HG03103 (cell line): Measurements from ENCODE around the gene PDYN.

Experiments used
- ATAC-seq: cut with Tn5 transposase; IDR thresholded peaks from one replicate; pipeline ENCODE4 v1.9.1; 2021; ENCODE audit warnings: low read depth; ENCODE audit not compliant: unreplicated experiment

PDYN gene

DNA sequence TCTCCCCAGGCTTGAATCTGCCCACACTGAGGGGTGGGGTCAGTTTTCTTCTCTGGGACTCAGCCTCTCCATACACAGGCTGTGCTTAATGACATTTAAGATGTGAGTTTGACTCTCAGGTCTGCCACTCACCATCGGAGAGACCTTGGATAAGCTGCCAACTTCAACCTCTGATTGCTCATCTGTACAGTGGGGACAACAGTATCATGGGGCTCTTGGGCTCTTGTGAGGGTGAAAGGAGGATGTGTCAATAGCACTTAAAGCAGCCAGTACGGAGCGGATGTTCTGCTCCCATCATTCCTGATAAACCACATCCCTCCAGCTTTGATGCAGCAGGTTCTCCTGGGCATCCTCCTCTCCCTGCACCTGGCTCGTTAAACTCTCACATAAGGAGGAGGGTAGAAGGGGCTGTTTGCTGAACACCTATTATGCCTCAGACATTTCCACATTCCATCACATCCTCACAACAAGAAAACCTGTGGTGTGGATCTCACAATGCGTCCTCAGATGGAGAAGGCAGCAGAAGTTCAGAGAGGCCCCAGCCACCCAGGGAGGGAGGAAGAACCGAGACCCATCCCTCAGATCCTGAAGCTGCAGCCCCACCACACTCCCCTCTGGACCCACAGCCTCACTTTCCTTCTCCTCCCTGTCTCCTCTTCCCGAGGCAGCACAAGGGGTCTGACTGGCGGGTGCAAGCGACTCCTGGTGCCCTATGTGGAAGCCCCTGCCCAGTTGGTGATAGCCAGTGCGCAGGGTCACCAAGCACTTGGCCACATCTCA is 1.9 kb upstream of the PDYN start:
- ATAC-seq: no peak

DNA sequence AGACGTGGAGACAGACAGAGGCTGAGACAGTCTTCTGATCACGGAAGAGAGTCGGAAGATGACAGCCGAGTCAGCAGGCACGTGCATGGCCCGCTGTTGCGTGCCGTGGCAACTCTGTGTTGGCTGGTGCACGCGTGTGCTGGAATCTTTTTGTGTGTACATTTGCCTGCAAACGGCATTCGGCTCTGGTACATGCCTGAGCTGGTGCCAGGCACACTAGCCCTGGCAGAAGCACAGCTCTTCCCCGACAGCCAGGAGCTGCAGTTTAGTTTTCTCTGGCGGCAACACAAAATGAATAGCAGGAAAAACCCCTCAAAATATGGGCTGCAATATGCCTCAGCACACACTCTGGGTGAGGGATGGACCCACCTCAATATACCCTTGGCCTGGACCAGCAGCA is 769 bp upstream of the PDYN start:
- ATAC-seq: no peak

DNA sequence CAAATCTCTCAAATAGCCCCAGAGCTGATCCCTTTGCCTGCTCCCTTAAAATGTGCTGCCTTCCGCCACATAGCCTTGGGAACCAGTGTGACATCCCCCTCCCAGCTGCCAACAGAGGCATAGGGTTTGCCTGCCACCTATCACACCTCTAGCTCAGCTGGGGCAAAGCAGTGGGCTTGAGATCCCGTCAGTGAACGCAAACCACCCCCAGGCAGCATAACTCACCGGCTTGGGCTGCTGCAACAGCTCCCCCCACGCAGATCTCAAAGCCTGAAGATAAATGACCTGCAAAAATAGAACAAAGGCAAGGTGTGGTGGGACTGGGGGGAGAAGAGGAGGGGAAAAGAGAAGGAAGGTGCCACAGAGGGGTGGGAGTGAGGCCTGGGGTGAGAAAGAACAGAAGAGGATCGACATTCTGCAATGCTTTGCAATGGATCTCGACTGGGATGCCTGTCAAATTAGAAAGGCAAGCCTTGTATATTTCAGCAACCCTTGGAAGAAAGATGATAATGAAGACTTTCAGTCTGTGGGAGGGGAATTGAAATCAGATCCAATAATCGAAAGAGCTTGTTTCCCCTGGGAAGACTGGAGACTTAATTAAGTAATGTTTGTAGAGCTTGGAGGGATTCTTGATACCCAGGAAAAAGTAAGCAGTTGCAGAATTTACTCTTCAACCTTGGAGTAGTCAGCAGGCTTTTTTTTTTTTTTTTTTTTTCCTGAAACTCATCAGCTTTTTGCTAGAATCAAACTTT is 1.3 kb downstream of the PDYN start:
- no peak for ATAC-seq

DNA sequence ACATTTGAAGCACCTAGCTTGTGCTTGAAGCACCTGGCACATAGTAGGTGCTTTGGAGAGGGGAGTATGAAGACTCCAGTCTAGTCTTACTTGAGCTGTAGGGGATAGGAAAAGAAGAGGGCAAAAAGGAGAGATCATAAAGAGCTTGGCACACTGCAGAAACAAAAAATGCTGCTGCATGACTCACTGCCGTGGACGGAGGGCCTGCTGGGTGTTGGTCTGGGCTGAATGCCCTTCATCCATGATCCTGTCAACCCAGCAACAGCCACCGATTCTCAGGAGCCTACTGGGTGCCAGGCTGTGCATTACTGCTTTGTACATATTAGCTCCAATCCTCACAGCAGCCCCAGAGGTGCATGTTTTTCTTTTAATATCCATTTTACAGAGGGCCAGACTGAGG is 6.0 kb downstream of the PDYN start:
- no peak for ATAC-seq

DNA sequence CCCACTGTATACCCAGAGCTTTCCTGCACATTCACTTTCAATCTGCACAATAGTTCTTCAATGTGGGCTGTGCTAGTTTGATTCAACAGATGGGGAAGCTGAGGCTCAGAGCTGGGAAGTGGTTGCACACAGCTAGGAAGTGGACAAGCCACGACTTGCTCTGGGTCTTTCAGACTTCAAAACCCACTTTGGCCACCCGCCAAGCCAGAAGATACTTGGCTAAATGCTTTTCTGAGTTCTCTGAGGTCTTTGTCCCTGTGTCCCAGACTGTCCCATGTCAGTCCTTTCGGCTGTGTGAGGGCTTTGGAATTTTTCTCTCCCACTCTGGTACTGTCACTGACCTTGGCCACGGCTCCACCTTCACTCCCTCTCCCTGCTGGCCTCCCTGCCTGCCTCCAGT is 10.6 kb downstream of the PDYN start:
- ATAC-seq: no peak

DNA sequence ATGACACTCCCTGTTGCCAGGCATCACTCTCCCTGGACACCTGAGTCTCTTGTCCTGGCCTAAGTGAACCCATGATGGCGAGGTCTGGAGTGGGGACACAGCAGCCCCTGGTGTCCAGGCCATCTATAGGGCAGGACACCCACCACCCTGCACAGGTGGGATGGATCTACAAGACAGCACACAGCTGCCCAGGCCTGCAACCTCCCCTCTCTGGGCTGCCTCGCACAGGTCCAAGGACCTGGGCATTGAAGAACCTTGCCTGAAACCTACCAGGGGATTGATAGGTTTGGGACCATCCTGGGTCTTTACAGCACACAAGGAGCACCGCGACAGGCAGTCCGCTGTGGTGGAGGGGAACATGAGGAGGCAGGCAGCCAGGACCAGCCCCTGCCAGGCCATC is 11.2 kb downstream of the PDYN start:
- no peak for ATAC-seq

DNA sequence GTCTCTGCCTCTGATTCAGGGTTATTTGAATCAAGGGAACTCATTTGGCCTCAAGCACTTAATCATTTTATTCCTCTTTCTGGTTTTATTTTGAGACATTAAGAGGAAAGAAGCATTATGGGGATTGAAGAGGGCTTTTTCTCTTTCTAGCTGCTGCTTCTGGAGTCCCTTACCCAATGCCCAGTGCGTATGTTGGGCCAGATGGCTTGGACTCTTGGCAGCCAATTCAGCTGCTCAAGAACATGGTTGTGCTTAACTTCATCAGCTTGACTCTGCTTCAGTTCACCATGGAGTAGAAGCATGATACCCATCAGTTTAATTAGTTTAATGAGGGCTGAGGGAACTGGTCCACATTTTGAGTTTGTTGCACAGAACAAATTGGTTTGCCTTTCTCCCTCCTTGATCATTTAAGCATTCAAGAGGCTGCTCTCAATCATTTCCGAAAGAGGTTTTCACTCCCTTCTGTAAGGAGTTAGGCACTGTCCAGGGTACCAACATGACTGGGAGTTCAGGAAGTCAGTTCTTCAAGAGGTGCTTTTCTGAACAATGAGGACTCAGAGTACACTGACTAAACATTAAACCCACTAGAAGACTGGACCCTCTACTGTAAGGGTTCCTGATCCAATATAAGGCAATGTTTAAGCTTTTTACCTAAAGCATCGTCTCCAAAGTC is 14.6 kb downstream of the PDYN start:
- ATAC-seq: no peak

DNA sequence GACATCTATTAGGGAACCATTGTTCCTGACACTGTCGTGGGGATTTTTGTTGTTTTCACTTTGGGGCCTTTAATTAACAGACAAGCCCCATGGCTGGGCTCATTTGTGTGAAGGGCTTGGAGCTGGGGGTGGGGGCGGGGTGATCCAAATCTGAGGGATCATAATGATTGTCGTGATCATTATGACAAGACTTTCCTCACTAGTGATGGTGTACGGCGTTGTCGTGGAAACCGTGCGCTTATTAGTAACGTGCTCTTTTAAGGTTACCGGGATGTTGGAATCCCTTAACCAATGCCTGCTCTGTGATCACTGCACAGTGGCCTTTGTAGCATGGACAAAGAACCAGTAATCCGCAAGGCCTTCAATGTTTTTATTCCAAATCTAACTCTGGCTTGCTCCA is 18.6 kb downstream of the PDYN start:
- no peak for ATAC-seq

DNA sequence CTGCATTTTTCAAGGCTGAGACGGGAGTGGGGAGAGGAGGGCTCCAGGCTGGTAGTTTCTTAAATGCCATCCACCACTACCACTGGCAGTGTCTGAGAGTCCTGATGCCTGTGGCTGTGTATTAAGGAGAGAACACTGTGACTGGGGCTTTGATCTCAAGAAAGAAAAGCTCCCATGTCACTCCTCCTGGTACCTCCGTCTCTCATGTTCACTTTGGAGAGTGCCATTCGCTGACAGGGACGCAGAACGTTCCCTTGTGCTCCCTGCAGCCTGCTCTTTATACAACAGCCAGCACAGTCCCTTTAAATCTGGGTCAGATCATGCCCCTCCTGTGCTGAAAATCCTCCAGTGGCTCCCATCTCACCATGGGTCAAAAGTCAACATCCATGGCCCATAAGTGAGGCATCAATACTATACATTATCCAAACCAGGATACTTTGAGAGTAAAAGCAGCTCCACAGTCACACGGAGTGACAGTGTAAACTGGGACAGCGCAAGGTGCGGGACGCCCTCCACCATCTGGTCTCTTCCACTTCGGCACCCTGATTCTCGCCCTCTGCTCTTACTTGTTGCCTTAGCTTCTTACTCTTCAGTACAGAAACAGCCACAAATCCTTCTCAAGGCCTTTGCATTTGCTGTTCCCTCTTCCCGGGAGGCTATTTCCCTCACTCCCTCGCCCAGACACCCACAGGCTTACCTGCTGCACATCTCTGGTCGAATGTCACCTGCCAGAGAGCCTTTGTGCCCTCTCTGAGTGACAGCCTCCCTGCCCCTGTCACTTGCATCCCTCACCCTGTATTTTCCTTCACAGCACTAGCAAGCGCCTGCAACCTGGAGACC is 20.0 kb downstream of the PDYN start:
- ATAC-seq: no peak

DNA sequence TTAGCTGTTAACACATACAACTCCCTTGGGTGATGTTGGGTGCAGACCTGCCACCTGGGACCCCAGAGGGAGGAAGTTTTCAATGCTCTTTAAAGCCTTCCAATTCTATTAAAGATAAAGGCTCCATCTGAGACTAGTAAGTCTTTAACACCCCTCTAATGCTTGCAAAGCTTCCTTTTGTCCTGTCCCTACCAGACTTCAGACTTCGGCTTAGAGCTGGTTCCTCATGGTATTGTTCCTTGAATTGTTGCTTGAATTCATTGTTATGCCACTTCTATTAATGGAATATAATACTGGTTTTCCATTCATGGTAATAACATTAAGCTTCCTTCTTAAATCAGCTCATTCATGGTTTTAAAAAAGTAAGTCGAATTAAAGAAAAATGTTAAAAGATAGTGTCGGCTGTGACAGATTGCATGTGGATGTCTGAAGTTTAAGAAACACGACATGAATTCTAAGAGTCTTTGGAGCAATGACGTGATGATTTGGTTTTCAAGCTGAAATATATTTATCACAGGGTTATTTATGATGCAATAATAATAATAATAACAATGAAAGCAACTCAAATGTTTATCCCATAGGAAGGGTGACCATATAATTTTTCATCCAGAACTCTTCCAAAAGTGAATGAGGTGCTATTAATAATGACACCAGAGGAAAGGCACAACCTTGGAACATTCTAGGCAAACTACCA is 21.8 kb downstream of the PDYN start:
- no peak for ATAC-seq

DNA sequence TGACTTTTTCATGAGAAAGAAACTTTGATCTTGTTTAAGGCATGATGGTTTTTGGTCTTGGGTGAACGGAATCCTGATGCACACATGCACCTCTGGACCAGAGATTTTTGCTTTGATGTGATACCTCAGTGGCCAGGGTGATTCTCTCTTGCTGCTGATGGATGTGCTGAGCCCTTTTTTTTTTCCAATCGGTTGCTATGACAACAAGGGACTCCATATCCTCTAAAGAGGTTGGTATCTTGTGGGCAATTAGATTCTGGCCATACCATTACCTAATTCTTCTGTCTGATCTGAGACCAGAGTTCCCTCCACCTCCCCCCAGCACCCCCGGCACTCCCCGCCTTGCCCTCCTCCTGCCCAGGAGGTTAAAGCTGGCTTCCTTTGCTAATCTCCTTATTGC is 24.9 kb downstream of the PDYN start:
- no peak for ATAC-seq

DNA sequence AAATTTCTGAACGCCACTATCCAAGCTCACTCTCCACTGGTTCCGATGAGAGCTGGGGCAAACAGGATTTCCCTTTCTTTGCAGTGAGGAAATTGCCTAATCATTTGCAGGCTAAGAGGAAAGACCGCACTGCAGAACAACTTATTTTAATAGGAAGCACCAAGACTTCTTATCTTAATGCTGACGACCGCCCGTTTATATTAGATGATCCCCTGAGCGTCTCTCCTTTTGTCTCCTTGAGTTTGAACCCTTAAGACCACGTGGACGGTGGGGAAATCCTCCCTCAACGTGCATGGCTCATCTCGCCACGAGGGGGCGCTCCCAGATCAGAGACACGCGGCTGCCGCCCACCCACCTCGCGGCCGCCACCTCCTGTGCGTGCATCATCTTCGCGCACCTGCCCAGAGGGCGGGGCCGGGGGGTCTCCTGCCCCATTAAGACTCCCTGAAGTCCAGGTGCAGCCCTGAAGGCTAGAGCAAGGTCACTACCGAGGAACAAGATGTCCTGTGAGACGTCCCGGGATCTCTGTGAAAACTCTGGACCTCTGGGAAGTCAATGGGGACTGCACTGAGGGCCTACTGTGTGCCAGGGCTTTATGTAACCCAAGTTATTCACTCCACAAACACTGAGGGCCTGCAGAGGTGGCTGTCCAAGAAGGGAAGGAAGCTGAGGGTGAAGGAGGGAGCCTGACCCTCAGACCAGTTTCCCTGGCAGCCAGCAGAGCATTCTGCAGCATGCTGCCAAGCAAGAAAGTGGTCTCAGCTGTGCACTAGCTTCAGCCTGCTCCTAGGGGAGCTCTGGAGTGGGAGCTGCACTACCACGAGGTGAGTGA is 28.1 kb downstream of the PDYN start:
- ATAC-seq: no peak

DNA sequence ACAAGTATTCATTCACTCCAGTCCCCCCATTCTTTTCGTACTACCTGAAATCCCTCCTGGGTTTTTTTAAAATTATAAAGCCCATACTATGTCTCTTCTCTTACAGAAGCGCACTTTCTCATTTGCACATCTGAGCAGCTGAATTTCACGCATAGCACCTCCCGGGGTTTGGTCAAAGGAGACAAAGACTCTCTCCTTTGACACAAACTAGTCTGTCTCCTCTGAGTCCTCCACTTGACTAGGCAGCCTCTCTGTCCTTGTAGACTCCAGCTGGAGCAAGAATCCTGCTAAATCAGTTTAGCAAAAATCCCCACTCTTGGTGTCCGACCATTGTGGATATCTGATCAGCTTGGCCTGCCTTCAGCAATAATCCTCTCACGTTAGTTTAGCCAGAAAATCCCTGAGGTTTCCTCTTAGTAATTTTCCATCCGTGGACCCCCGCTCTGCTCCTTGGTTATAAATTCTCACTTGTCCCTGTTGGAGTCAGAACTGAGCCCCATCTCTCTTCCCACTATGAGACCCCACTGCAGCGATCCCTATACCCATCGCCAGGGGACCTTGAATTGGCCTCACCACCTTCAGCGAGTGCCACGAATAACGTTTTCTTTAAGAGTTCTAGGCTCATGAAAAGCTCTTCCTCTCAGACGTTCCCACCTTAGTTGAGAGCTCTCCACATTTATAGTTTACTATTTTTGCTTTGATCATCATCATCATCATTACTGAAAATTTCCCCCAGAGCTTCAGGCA is 29.0 kb downstream of the PDYN start:
- ATAC-seq: no peak

DNA sequence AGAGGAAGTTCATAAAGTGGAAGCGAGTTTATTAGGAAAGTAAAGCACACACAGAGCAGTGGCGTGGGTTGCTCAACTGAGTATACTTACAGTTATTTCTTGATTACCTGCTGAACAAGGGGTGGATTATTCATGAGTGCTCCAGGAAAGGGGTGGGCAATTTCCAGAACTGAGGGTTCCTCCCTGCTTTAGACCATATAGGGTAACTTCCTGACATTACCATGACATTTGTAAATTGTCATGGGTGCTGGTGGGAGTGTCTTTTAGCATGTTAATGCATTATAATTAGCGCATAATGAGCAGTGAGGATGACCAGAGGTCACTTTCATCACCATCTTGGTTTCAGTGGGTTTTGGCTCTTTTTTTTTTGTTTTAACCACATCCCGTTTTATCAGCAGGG is 29.8 kb downstream of the PDYN start:
- no peak for ATAC-seq

DNA sequence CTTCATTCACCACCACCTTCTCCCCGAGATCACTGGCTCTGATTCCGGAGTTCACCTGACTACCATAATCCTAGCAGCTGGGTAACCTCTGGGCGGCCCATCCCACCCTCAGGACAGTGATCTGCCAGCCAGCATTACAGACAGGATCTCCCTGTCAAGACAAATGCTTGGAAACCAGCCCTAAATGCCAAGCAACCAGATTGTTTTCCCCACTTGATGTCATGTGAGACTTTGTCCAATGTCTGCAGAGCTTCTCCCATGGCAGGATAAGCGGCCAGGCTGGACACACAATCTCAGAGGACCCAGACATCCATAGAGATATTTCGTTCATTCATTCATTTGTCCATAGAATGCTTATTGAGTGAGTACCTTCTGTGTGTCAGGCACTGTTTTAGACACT is 32.5 kb downstream of the PDYN start:
- no peak for ATAC-seq

DNA sequence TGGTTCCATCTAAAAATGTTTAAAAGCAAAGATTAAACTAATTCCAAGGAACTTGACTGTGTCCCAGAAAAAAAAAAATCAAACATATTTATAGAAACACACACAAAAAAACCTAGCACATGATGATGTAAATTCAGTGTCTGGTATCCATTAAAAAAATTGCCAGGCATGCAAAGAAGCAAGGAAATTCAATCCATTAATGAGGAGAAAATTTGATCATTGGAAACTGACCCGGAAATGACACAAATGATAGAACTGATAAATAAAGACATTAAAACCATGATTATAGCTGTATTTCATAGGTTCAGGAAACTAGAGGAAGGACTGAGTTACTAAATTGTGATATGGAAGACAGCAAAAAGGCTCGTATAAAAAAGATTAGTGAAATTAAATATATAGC is 34.7 kb downstream of the PDYN start:
- no peak for ATAC-seq

DNA sequence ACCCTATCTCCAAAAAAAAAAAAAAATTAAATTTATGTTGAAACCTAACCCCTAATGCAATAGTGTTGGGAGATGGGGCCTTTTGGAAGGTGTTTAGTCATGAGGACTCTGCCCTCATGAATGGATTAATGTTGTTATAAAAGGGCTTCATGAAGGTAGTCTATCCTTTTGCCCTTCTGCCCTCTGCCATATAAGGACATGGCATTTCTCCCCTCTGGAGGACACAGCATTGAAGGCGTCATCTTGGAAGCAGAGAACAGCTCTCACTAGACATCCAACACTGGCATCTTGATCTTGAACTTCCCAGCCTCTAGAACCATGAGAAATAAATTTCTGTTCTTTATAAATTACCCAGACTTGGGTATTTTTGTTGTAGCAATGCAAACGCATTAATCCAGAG is 35.4 kb downstream of the PDYN start:
- no peak for ATAC-seq

DNA sequence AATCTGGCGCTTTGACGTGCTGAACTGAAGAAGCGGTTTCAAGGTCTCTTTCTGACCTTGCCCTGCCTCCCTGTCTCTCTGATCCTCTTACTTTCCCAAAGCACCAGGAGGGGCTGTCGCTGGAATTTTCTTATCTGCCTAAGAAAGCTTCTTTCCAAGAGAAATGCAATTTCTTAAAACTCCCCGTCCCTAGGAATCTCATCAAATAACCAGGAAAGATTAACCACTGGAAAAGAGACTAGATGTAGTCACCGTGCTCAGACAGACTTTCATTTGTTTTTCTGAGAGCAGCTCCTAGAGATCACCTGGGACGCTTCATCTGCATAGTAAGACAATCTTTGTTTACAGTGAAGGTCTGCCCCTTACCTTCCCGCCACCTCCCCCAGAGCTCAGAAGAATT is 38.6 kb downstream of the PDYN start:
- ATAC-seq: no peak

DNA sequence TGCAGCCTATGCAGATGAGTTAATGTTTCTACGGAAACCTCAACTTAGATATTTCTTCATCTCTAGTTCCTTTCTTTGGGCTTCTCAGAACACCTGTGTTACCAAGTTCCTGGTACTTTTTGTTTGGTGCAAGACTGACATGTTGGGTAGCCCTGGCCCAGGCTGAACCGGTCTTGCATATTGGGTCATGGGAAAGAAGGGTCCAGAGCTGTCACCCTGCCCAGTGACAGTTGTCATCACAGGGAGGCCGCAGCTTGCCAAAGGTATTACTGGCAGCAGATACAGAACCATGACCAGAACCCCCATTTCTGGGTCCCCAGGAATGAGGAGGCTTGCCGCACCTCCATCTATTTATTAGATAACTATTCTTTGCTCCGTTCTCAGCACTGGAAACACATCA is 40.2 kb downstream of the PDYN start:
- ATAC-seq: no peak
